ENCODE results near the gene NBAS. TPM values are rescaled to one million over a fixed set of nuclear protein-coding genes. Genes with fewer than 3 reads are reported as not detected.

Gene NBAS
- total and polyA plus RNA-seq, 10 of the 15 experiments (the other 5 are each of a cell fraction or from before 2014, with no cell fraction given), result 4.3 to 32.7 (median 20.8) TPM

- intact Hi-C loops (cut with micrococcal nuclease; ENCODE audit: unreplicated experiment) (no loop called here), in situ Hi-C loops (cut with MboI) (no loop called here)
- peaks cover 0 to 2% of the 10 kb centered on the region in 2 experiments; a peak in 1 of 4 replicates for H3K36me3 ChIP-seq (ENCODE audit: control insufficient read depth in 2 of 2, insufficient read depth in 2 of 2, low read length in 1 of 2)
- RAD21 ChIA-PET (ENCODE audit: unreplicated experiment), result no interaction called here
- H3K4me3 ChIP-seq, result no peak overlapping the region
- ATAC-seq, result no peak
- no peaks in the 10 kb centered on the region for H3K9me3 ChIP-seq (replicated peaks; ENCODE audit: control insufficient read depth, insufficient read depth, low read length)
- DNase-seq (ENCODE audit: low read depth, low spot score), result no peak
- H2AFZ ChIP-seq (ENCODE audit: control insufficient read depth, low read depth, low read length), result no peak overlapping the region
- CTCF ChIA-PET, result interaction anchor here (1.3 to 1.9 kb wide), 2 partner anchors 105 to 414 kb away, joined by 3 to 5 read pairs; no protein-coding TSS in a partner anchor
- WGBS (ENCODE audit: insufficient coverage, insufficient replicate concordance, low lambda C conversion rate, missing lambda C conversion rate), result 91% methylated on average over 3 of the region's 3 CpGs
- H3K79me2 ChIP-seq (ENCODE audit: control insufficient read depth, insufficient read depth, low read length), result no peaks in the 10 kb centered on the region
- no peak for FAIRE-seq
- no peaks in the 10 kb centered on the region for H3K4me1 ChIP-seq (ENCODE audit: control insufficient read depth, insufficient read depth, low read length)
- no peaks in the 10 kb centered on the region; the same call in 1 of the 2 replicates for H4K20me1 ChIP-seq (ENCODE audit: control insufficient read depth, insufficient read depth)
- H3K9ac ChIP-seq (ENCODE audit: control insufficient read depth, insufficient read depth, low read length), result no peak overlapping the region
- H3K4me2 ChIP-seq (ENCODE audit: control insufficient read depth, insufficient read depth), result no peak overlapping the region
- no peak overlapping the region for H3K27ac ChIP-seq (ENCODE audit: control insufficient read depth, insufficient read depth)
- no TSS peak for BruUV-seq (replicated peaks)
- SMC1A ChIA-PET (ENCODE audit: uncharacterized antibody, unreplicated experiment), result no interaction called here
- H3K27me3 ChIP-seq (replicated peaks in 1 of 2; ENCODE audit: control insufficient read depth in 2 of 2, insufficient read depth in 2 of 2, low read length in 1 of 2), result no peaks in the 10 kb centered on the region
- TF ChIP-seq CREM (IDR thresholded peaks at IDR 0.05; ENCODE audit: low read depth) (no peak), NBN (IDR thresholded peaks at IDR 0.05) (no peak), BMI1 (IDR thresholded peaks at IDR 0.05; ENCODE audit: borderline replicate concordance) (no peak), ETV6 (conservative IDR thresholded peaks at IDR 0.05 in 1 of 2, IDR thresholded peaks at IDR 0.05 in 1 of 2; ENCODE audit: borderline replicate concordance in 1 of 2, low read depth in 1 of 2) (no peak), CHD1 (IDR thresholded peaks at IDR 0.05; ENCODE audit: low read depth, low read length) (no peak), BCL11A (IDR thresholded peaks at IDR 0.05; ENCODE audit: low read depth, low read length) (no peak), CHD4 (IDR thresholded peaks at IDR 0.05) (no peak), EP300 (IDR thresholded peaks at IDR 0.05; ENCODE audit: borderline replicate concordance in 1 of 2, control insufficient read depth in 1 of 2, low read depth in 2 of 2, low read length in 2 of 2) (no peak)
- POLR2A ChIA-PET, result no interaction called here
These were observed 398.5 kb downstream of the NBAS start for GRCh38 chr2:15162620-15163019.

All from GM12878 (cell line).